ENCODE data around the gene PHACTR3.

The PHACTR3 gene

DNA sequence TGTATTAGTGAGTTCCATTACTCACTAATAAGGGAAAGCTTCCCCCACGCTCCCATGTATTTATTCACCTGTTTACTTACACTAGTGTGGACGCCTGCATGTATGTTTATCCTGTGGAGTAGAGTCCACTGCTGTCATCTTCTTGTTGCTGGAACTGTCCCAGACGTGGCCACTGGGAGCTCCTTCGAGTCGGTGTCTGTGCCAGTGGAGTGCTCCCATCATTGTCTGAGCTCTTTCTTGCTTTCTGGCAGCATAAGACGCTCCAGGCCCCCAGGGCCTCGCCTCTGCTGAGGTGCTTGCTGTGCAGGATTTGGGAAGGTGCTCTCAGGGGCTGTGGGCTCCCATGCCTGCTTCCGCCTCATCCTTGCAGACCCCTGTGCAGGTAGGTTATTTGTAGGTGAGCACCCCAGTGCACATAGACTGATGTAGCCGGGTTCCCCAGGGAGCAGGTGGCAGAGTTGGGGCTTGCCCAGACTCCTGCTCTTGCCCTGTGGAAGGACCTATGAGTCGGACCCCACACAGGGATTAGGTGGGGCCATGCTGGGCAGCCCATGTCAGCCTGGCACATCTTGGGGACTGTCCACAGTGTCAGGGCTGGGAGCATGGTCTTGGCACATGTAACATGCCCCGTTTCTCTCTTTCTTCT is 16.6 kb downstream of the PHACTR3 start:
- no peak for DNase-seq (ENCODE audit: low read depth)

DNA sequence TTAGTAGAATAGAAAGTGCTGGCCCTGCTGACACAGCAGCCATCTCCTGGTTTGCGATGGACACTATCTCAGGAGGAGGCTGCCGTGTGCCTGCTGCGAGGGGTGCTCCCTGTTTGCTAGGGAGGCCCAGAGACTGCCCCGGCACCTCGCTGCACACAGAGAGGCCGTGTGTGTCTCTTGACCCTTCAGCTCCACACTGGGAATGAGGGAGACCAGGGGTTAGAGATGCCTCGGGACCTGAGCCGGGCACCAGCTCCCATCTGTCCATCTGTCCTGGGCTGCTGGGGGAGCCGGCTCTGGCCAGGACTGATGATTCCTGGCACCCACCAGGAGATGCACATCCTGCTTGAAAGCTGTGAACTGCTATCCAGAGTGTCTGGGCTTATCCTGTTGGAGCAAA is 18.2 kb downstream of the PHACTR3 start:
- DNase-seq (ENCODE audit: low read depth): no peak

DNA sequence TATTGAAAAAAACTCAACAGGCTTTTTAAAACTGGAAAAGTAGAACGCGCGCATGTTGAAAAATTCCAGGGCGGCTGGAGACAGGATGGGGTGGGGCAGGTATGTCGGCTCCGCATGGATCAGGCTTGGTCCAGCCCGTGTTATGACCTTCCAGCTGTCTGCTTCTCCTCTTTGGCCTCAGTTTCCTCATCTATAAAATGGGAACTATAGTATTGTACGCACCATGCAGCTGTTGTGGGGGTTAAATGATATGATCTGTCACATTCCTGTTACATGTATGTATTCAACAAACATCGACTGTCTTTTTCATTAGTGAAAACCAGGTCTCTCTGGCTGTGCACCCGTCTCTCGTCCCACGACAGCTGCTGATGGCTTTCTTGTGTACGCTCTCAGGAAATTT is 18.8 kb downstream of the PHACTR3 start:
- DNase-seq (ENCODE audit: low read depth): no peak

DNA sequence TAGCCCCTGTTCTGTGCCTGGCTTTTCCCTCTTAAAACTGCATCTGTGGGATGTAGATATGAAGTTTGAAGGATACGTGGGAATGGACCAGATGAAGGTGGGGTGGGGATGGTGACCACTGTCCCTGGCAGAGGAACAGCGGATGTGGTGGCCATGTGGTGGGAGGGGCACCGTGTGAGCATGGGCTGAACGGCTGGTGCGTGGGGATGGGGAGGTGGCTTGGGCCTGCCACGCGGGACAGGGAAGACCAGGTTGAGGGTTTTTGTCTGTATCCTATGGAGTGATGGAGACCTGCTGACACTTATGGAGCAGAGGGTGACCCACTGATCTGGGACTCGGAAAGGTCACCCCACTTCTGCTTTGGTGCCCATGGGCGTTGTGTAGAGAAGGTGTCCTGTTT is 19.2 kb downstream of the PHACTR3 start:
- DNase-seq (ENCODE audit: low read depth): no peak

DNA sequence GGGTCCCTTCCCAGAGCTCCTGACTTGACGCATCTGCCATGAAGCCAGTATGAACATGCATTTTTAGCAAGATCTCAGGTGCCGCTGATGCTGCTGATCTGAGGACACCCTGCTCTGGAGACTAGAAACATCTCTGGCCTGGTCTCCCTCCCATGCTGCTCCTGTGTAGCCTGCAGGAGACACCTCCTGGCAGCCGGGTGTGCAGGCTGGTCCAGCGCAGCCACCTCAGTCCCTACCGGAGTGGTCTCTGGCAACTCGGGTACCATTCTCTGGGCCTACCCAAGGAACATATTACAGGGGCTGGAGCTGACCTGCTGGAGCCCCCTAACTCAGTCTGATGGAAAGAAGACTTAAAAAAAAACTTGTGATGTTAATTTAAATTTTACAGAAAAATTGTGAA is 20.1 kb downstream of the PHACTR3 start:
- DNase-seq (ENCODE audit: low read depth): no peak

DNA sequence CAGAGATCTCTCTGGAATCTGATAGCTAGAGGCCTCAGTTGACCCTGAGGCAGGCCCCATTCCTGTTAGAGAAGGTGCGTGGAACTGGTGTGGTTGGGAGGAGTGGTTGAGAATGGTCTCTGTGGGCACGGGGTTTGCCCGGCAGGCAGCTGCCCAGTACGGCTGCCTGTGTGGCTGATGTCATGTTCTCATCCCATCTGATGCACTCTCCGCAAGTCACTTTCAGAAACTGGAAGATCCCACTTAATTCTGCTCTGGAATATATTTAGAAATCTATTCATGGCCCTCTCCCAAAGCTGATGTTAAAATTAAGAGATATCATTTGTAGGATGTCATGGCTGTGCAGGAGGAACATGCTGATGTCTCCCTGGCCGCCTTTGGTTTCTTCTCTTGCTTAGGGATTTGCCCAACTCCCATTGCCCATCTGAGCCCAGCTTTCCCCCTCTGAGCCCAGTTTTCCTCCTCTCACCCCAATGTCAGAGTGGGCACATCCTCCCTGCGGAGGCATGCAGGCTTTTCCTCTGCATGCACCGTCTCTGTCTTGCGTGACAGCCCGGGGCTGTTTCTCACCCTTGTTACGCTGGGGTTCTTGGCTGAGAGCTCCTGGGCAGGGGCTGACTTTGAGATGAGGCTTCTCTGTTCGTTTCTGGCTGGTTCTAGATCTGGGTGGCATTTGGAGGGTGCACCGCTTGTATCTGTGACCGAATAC is 21.0 kb downstream of the PHACTR3 start:
- DNase-seq (ENCODE audit: low read depth): no peak

DNA sequence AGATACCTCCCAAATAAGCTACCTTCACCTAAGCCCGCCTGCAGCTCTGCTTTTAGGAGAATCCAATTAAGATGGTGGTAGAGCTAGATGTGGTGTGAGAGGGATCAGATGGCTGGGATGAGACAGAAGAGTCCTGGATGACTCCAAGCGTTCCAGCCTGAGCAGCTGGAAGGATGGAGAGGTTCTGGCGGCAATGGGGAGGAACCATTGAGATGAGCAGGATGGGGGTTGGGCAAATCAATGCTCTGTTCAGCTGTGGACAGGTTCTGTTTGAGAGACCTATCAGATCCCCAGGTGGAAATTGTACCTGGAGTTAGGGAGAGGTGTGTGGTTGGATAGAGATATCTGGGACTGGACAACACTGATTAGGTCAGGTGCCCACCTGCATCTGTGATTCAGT is 23.0 kb downstream of the PHACTR3 start:
- DNase-seq (ENCODE audit: low read depth): no peak

DNA sequence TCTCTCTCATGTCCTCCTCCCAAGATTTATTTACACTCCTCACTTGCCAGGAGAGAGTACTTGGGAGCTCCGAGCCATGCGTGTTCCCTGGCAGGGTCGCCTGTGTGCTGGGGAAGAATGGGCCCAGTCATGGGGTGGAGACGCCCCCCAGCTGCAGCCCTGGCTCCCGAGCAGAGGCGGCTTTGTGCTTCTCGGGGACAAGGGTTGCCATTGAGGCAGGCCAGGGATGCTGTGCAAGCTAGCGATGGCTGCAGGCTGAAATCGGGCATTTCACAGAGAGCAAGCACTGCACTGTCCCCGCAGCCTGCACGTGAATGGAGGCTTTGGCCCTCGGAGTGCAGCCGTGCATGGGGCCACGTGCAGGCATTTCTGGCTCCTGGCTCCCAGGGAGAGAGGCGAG is 23.8 kb downstream of the PHACTR3 start:
- DNase-seq (ENCODE audit: low read depth): no peak

DNA sequence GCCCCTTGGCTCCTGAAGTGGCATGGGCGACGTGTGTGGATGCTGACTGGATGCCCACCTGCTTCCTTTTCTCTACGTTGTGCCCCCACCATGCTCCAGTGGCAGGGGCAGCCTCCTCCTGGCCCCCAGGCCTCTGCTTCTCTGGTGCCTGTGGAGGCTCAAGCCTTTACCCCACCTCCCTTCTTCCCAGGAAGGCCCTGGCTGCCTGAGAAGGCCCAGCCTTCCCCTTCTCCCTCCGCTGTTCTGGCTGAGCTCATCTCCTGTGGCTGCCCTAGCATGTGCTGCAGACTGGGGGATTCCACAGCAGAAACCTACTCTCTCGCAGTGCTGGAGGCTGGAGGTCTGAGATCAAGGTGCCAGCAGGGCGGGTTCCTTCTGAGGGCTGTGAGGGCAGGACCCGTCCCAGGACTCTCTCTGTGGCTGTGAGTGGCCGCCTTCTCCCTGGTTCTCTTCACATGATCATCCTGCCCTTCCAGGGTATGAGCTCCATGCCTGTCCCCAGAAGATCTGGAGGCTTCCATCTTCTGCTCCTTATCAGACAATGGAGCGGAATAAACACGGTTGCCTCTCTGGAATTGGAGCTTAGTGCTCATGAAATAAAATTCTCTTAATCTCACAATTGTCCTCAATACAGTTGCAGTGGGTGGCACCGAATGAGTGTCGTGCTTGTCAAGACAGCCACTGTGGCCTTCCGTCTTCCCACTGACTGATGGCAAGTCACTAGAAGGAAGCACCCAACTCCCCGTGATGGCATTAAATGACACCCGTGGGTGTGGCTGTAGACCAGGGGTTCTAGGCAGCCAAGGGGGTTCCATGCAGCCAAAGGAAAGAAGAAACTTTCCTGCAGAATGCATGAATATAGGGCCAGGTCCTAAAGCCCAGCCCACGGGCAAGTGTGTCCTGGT is 25.1 kb downstream of the PHACTR3 start:
- no peak for DNase-seq (ENCODE audit: low read depth)

DNA sequence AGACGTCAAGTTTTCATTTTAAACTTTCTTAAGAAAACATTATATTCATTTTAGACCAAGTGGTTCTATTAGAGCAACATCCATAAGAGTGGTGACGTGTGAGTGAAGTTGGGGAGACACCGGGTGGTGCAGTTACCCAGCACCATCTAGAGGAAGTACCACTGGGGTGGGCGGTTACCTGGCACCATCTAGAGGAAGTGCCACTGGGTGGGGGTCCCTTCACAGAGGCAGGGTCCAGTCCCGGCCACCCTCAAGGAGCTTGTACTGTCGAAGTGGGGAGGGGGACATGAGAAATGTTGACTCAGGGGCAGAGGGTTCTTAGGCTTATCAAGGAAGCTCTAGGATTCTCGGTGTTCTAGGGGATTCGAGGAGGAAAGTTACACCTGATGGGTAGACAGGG is 26.2 kb downstream of the PHACTR3 start:
- no peak for DNase-seq (ENCODE audit: low read depth)

DNA sequence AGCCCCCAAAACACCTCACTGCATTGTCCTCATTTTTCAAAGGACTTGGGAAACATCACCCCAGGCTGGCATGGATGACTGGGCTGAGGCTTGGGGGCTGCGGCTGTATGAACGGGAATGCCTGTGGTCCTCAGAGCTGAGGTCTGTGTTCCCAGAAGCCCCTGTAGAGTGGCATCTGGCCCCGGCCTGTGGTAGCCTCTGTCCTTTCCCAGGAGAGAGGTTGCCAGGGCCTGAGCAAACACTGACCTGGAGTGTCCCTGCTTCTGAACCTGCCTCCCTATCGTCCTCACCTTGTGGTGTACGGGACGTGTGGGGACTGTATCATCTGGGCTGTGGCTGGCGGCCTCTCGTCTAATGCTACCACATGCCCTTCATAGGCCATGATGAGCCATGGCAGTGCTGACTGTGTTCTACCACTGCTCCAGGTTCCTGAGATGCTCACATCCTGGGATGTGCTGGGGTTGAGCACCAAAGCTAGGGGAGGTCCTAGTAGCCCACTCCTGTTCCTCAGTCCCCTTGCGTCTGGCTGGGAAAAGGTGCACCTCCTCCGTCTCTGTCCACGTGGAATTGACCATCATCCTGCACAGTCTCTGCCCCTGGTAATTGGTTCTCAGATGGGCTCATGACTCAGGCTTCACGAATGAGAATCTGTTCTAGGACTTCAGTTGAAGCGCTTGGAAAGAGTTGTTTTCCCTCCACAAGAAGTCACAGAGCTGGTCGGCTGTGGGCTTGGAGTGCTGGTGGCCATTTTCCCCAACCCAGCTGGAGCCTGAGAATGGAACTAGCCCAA is 27.6 kb downstream of the PHACTR3 start:
- no peak for DNase-seq (ENCODE audit: low read depth)

DNA sequence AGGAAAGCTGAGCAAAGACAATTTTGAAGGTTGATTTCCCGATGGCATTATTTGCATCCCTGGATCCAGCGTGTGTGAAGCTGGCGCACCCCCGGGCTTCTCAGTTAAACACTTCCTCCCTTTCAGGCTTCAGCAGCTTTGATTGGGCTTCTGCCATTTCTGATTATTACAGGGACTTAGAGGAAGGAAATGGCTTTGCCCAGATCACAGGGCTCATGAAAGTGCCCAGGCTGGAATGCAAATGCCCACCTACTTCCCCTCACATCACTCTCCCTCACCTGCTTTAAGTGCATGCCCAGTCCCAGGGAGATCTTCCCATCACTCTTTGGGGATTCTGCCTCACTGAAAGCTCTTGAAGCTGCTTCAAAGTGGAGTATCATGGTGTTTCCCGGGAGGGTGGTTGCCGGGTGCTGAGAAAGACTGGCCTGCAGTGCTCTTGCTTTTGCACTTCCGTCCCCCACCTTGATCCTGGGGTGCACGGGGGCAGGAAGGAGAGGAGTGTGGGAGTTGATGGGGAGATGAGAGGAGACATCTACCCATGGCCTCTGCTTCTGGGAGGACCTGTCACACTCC is 28.3 kb downstream of the PHACTR3 start:
- DNase-seq (ENCODE audit: low read depth): no peak

DNA sequence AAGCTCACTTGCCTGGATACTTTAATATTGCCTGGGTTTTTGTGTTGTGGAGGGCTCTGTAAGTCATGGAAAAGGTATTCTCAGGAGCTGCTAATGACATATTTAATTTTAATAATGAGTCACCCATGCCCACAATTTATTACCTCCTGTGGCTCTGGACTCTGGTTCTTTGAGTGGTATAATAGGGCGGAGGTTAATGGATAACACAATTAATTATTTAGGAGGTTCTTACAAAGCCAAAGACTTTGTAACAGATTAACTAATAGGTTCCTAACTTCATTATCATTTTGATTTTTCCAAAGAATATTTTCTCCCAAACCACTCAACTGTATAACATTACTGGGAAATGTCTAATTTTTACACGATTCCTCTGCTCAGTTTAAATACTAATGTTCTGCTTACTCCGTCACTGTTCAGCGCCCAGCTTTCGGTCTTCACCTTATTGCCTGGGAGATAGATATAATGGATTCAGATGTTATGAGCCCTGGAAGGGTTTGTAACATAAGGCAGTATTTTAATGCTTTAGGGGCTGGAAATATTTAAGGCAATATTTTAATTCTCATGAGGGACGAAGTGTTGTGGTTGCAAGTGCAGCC is 29.4 kb downstream of the PHACTR3 start:
- DNase-seq (ENCODE audit: low read depth): no peak

DNA sequence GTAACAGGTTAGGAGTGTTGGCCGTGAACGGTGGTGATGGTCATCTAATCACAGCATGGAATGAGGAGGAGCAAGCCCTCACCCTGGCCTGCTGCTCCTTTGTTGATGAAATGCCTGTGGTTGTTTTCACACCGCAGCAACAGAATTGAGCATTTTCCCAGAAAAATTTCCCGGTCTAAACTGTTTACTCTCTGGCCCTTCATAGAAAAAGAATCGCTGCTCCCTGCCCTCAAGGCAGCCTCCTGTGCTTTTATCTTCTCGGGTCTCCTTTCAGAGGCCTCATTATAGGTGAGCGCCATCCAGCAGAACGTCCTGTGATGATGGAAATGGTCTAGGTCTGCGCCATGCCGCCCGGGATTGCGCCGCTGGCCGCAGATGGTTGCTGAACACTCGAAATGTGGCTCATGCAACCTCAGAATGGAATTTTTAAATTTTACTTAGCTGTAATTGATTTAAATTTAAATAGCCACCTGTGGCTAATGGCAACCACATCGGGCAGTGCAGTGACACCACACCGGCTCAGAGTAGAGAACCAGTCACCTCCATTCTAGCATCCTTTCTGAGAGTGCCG is 30.2 kb downstream of the PHACTR3 start:
- DNase-seq (ENCODE audit: low read depth): no peak

DNA sequence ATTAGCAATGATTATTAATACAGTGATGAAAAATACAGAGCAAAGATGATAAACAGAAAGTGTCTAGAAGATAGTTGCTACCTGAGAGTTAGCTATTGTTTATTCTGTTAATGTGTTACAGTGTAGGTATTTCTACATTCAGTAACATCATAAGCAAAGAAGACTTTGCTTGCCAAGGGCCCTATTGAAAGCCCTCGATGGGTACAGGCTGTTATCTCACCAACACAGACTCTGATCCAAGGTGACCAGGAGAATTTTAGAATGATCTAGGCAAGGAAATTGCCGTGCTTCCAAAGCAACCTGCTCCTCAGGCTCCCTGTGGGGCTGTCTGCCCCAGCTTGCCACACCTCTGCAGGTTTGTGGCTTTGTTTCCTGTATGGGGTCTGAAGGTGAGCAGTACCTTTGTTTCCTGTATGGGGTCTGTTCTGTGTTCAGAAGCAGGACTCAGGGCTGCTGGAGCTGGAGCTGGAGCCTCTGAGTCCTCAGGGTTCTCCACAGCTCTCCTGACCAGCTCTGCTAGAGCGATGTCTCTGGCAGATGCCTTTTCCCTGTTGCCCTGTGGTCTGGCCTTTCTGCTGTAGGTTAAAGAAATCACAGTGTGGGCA is 32.5 kb downstream of the PHACTR3 start:
- DNase-seq (ENCODE audit: low read depth): no peak

DNA sequence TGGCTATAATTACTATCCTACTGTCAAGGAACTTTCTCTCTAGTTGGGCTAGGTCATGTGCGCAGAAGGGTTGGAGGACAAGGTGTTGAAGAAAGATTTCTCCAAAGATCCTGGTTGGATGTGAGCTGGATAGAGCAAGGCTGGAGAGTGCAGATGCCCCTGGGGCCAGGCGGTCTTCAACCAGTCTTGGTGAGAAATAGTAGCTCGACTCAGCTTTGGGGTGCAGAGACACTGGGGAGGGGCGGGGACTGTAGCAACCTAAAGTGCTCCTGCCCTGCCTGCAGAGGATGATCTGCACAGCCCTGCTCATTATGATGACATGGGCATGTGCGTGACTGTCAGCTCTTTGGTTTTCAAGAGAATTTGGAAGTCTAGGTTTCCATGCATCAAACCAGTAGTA is 35.9 kb downstream of the PHACTR3 start:
- DNase-seq (ENCODE audit: low read depth): no peak

DNA sequence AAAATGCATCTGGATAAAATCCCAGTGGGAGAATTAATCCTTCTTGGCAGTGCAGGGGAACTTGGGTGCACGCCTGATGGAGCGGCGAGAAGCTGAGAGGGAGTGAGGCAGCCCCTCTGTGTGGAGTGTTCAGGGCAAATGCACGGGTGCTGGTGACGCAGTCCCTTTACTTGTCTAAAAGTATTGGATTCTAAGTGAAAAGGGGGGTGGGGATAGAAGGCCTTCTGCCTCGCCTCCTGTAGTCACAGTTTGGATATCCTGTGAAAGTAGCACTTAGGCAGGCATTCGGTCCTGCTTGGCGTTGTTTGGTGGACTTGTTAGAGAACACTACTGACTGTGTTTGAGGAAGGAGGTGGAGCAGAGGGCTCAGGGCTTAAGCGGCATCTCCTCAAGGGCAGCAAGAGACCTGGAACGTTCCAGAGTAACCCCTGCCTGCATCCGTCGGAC is 39.3 kb downstream of the PHACTR3 start:
- no peak for DNase-seq (ENCODE audit: low read depth)

DNA sequence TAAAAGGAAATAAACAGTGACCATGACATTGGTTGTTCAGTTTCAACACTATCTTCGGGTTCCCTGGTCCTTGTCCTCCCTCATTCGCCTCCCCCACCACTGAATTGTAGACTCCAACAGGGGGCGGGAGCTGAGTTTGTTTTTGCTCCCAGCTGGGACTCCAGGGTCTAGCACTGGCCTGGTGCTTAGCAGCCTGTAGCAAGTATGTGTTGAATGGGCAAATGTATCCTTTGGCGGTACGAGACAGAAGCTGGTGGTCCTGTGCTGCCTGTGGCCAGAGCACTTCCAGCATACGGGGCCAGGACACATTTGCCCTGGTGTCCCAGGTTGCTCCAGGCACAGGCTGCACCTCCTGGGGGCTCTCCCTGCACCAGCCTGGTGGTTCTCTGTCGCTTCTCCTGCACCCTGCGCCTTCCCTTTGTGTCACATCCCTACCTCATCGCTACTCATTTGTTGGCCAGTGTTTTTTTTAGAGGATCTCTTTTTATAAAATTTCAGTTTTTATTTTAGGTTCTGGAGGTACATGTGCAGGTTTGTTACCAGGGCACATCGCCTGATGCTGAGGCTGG is 40.1 kb downstream of the PHACTR3 start:
- DNase-seq (ENCODE audit: low read depth): no peak

DNA sequence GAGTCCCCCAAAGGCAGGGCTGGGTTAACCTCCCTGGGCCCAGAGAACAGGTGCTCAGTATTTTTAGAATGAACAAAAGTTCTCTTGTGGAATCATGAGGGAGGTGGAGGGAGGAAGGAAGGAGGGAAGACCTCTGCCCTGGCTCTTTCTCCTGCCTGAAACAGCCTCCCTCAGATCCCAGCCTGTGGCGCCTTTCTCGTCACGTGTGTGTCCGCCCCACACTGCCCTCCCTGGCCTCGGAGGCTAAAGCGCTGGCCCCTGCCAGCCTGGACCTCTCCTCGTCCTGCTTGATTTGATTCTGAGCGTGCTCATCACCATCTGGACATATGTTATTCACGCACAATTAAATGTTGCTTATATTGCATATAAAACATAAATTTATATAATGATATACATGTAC is 40.9 kb downstream of the PHACTR3 start:
- DNase-seq (ENCODE audit: low read depth): no peak

DNA sequence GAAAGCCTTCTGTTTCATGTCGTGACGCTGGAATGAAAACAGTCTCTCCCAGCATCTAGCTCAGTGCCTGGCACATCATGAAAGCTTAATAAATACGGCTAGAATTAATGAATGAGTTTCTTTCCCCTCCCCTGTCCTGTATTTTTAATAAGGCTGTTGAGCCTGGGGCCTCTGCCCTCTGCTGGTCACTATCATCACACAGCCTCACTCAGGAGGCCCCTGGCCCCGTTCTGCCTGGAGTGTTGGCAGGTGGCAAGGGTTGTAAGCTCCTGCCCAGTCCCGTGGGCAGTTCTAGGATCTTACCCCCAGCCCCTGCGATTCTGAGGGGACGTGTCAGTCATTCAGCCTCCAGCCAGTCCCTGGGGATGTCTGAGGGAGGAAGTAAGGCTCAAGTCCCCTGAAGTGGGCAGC is 41.4 kb downstream of the PHACTR3 start:
- DNase-seq (ENCODE audit: low read depth): no peak

Measured in stimulated activated CD4-positive, alpha-beta T cell treated with anti-CD3 and anti-CD28 coated beads, Interleukin-2, amount 100 ng/mL, for 4 hours (primary cell).